Fibroblast of lung (primary cell): ENCODE results near the gene CNN3. TPM values are rescaled to one million over a fixed set of nuclear protein-coding genes. Genes with fewer than 3 reads are reported as not detected.

Experiments used
- DNase-seq, 2 donors: peaks; one replicate each; pipeline versions ENCODE4 v3.0.0 to v3.0.0-alpha.2; 2010; ENCODE audit warnings: low read depth in 2 of 2
- H2AFZ ChIP-seq: 2 replicates; pipeline ENCODE4 v1.5.1; 2012; ENCODE audit warnings: low read length, control low read depth, inconsistent platforms
- H3K27ac ChIP-seq: 2 replicates; pipeline ENCODE4 v1.5.1; 2011; ENCODE audit warnings: low read length, control low read depth; ENCODE audit not compliant: insufficient read depth
- H3K27me3 ChIP-seq: 2 replicates; pipeline ENCODE4 v1.5.1; 2011; ENCODE audit warnings: mild to moderate bottlenecking, low read length; ENCODE audit not compliant: control insufficient read depth, insufficient read depth
- H3K36me3 ChIP-seq: 2 replicates; pipeline ENCODE4 v1.5.1; 2011; ENCODE audit warnings: low read length; ENCODE audit not compliant: control insufficient read depth, insufficient read depth
- H3K4me1 ChIP-seq: 2 replicates; pipeline ENCODE4 v1.5.1; 2011; ENCODE audit warnings: low read length; ENCODE audit not compliant: control insufficient read depth, insufficient read depth; ENCODE audit errors: extremely low read depth
- H3K4me2 ChIP-seq: 2 replicates; pipeline ENCODE4 v1.5.1; 2011; ENCODE audit warnings: low read length, control low read depth; ENCODE audit not compliant: insufficient read depth; ENCODE audit errors: extremely low read depth
- H3K4me3 ChIP-seq, 4 experiments: fragments of 200-600 bp in 1 of 4; sonication (generic) in 1 of 4; replicated peaks in 1 of 4; 2 replicates each; pipeline ENCODE4 v1.5.1; 2011 to 2016; ENCODE audit warnings: low read length in 4 of 4, low read depth in 3 of 4, mild to moderate bottlenecking in 3 of 4, control low read depth in 2 of 4, inconsistent platforms in 1 of 4, mixed read lengths in 1 of 4; ENCODE audit not compliant: insufficient read depth in 1 of 4; ENCODE audit errors: control extremely low read depth in 1 of 4
- H3K79me2 ChIP-seq: 2 replicates; pipeline ENCODE4 v1.5.1; 2012; ENCODE audit warnings: mild to moderate bottlenecking, low read length, inconsistent platforms; ENCODE audit not compliant: control insufficient read depth, insufficient read depth
- H3K9ac ChIP-seq: 2 replicates; pipeline ENCODE4 v1.5.1; 2011; ENCODE audit warnings: mild to moderate bottlenecking, low read length, control low read depth; ENCODE audit not compliant: insufficient read depth
- H3K9me3 ChIP-seq: 2 replicates; pipeline ENCODE4 v1.5.1; 2012; ENCODE audit warnings: low read depth, low read length; ENCODE audit not compliant: control insufficient read depth, insufficient read depth
- H4K20me1 ChIP-seq: 2 replicates; pipeline ENCODE4 v1.5.1; 2011; ENCODE audit warnings: low read length; ENCODE audit not compliant: control insufficient read depth, insufficient read depth; ENCODE audit errors: extremely low read depth
- CTCF ChIP-seq, 2 donors: IDR thresholded peaks in 1 of 2; conservative IDR thresholded peaks in 1 of 2; 1 replicate in 1 of 2; 2 replicates in 1 of 2; pipeline ENCODE4 v1.5.1; 2011 to 2012; ENCODE audit warnings: low read length in 2 of 2, control low read depth in 1 of 2, inconsistent platforms in 1 of 2, low read depth in 1 of 2, mild to moderate bottlenecking in 1 of 2
- EZH2 ChIP-seq: IDR thresholded peaks from 2 replicates; pipeline ENCODE4 v1.5.1; 2012; ENCODE audit warnings: low read length, control low read depth, mild to moderate bottlenecking; ENCODE audit errors: missing control alignments
- polyA plus RNA-seq, 2 donors: library from polyadenylated mRNA; depleted of rRNA in 1 of 2; stranded (reverse) in 1 of 2; unstranded in 1 of 2; fragments of >200 nt; gene quantifications; 2 replicates each; pipeline ENCODE4 v1.2.1, GENCODE V29; 2011 to 2012; ENCODE audit warnings: missing spikeins in 1 of 2
- total RNA-seq: library from RNA; depleted of rRNA; stranded (reverse); fragments of >200 nt; gene quantifications from 2 replicates; pipeline ENCODE4 v1.2.1, GENCODE V29; 2014

CNN3 gene
- total and polyA plus RNA-seq, 2 donors (not counting 1 experiment from before 2014, with no cell fraction given) = 601 to 670 TPM

- no peaks in the 10 kb centered on the region for H4K20me1 ChIP-seq
- no peak overlapping the region for H3K4me2 ChIP-seq
- peaks cover 2% of the 10 kb centered on the region for H3K4me1 ChIP-seq
- H3K4me3 ChIP-seq = no peak overlapping the region
- H3K27me3 ChIP-seq = no peaks in the 10 kb centered on the region
- no peak overlapping the region for H3K27ac ChIP-seq
- no peaks in the 10 kb centered on the region for H3K9me3 ChIP-seq
- H3K36me3 ChIP-seq = peaks cover 17% of the 10 kb centered on the region
- H2AFZ ChIP-seq = no peak overlapping the region
- no peak overlapping the region for H3K9ac ChIP-seq
- peaks cover 2% of the 10 kb centered on the region for H3K79me2 ChIP-seq
- no peak for DNase-seq
- no peak for TF ChIP-seq EZH2
- TF ChIP-seq CTCF (conservative IDR thresholded peaks at IDR 0.05 in 1 of 2, IDR thresholded peaks at IDR 0.05 in 1 of 2; ENCODE audit: low read depth in 1 of 2, low read length in 2 of 2) = no peak
Measured at GRCh38 chr1:94894630-94895029, 32.3 kb downstream of the CNN3 start.

DNA sequence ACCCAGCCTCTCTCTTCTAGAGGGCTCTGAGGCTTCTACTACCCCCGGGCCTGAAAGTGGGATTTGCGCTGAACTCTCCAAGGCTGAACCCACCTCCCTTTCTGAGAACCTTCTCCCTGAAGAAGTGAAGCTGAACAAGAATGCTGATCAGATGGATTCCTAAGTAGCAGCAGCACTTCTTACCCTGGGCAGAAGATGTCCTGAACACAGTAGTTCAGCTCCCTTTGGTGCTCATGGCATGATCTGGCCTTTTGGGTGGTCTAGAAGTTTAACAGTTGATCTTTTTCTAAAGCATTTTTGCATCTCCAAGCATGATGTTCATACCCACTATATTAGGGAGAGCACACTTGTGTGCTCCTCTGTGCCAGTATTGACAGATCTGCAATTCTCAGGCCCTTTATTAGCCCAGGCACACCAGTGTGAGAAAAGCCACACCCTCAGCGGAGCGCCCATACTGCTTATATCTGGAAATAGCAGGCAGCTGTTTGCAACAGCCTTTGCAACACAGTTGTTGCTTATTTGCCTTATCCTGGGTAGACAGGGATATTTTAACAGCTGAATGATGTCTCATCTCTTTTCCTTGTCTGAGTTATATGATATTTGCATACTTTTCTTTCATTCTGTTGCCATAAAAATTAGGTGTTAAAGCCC, 34.2 kb downstream of the CNN3 start:
- no peak overlapping the region for H3K27ac ChIP-seq
- DNase-seq = peak in 1 of 2 donors; percentile 42

DNA sequence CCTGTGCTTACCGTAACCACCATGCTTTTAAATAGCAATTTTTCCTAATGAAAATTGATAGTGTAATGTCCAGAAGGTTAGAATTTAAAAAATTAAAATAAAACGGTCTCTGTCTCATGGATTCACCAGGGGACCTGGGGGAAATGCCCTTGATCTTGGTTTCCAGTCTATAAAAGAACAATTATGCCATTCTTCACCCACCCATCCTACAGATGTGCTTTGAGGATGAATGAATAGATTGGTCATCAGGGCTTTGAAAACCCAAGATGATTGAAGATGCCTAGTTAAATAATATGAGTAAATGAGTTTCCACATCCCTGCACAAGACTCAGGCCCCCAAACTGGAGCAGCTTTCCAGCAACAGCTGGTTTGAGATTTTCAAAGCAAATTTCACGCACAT, 38.7 kb downstream of the CNN3 start:
- no peak overlapping the region for H3K4me2 ChIP-seq
- no peak overlapping the region for H3K9ac ChIP-seq
- no peak overlapping the region for H3K4me3 ChIP-seq
- peaks cover 11% of the 10 kb centered on the region for H3K4me1 ChIP-seq
- no peaks in the 10 kb centered on the region for H3K9me3 ChIP-seq
- no peaks in the 10 kb centered on the region for H3K79me2 ChIP-seq
- no peak overlapping the region for H2AFZ ChIP-seq
- TF ChIP-seq EZH2 (no peak), CTCF (conservative IDR thresholded peaks at IDR 0.05 in 1 of 2, IDR thresholded peaks at IDR 0.05 in 1 of 2; ENCODE audit: low read depth in 1 of 2, low read length in 2 of 2) (no peak)
- no peak for DNase-seq
- H3K36me3 ChIP-seq = no peaks in the 10 kb centered on the region
- no peaks in the 10 kb centered on the region for H4K20me1 ChIP-seq
- H3K27me3 ChIP-seq = no peaks in the 10 kb centered on the region
- no peak overlapping the region for H3K27ac ChIP-seq

More for the DNA sequence above, 34.2 kb downstream of the CNN3 start:
- H3K9ac ChIP-seq = no peak overlapping the region
- H3K9me3 ChIP-seq = no peaks in the 10 kb centered on the region
- H2AFZ ChIP-seq = no peak overlapping the region
- no peak overlapping the region for H3K4me3 ChIP-seq
- H4K20me1 ChIP-seq = no peaks in the 10 kb centered on the region
- no peaks in the 10 kb centered on the region for H3K79me2 ChIP-seq
- H3K27me3 ChIP-seq = no peaks in the 10 kb centered on the region
- peaks cover 16% of the 10 kb centered on the region for H3K36me3 ChIP-seq
- H3K4me2 ChIP-seq = no peak overlapping the region
- no peak for TF ChIP-seq CTCF (conservative IDR thresholded peaks at IDR 0.05 in 1 of 2, IDR thresholded peaks at IDR 0.05 in 1 of 2; ENCODE audit: low read depth in 1 of 2, low read length in 2 of 2)
- no peak for TF ChIP-seq EZH2
- no peaks in the 10 kb centered on the region for H3K4me1 ChIP-seq
